ENCODE measurements around the gene BANP.
"Not testable (repeated sequence)": the region's sequence is repeated elsewhere in the genome, so short reads cannot be mapped to it uniquely, and the experiment has no call there.

GRCh38 chr16:88045361-88045760 is 94.1 kb downstream of the BANP start:
- TF ChIP-seq CTCF (conservative IDR thresholded peaks at IDR 0.05; ENCODE audit: low read length); EZH2phosphoT487 (IDR thresholded peaks at IDR 0.05; ENCODE audit: borderline replicate concordance, low read depth, low read length): not testable (repeated sequence)
